SK-N-SH treated with all-trans-retinoic acid at 6 μM for 48 hours (cell line): Measurements from ENCODE around the gene CALB2.

Source experiments
- ATAC-seq: fragments of 200-7000 bp; cut with Tn5 transposase; 3 replicates; pipeline ENCODE4 v1.9.1; 2020; ENCODE audit warnings: mild to moderate bottlenecking, moderate library complexity
- ARNTL ChIP-seq: fragments of 450-650 bp; formaldehyde crosslinking; IDR thresholded peaks from 2 replicates; pipeline ENCODE4 v1.5.0; 2020; ENCODE audit warnings: low read depth, mild to moderate bottlenecking, moderate library complexity, borderline replicate concordance
- BACH2 ChIP-seq: fragments of 250-450 bp; sonication (Bioruptor Pico); IDR thresholded peaks from 2 replicates; pipeline ENCODE4 v1.9.0; 2021; ENCODE audit warnings: mild to moderate bottlenecking, borderline replicate concordance
- CSDC2 ChIP-seq: fragments of 250-450 bp; sonication (Bioruptor Pico); IDR thresholded peaks from 2 replicates; pipeline ENCODE4 v1.5.0; 2020; ENCODE audit warnings: mild to moderate bottlenecking, moderate library complexity
- ESRRG ChIP-seq: fragments of 250-450 bp; sonication (Bioruptor Pico); IDR thresholded peaks from 2 replicates; pipeline ENCODE4 v1.6.1; 2021; ENCODE audit warnings: mild to moderate bottlenecking
- GLIS3 ChIP-seq: fragments of 250-450 bp; sonication (Bioruptor Pico); IDR thresholded peaks from 2 replicates; pipeline ENCODE4 v1.5.0; 2020; ENCODE audit warnings: mild to moderate bottlenecking, moderate library complexity
- ISL1 ChIP-seq: fragments of 250-450 bp; sonication (Bioruptor Pico); IDR thresholded peaks from 2 replicates; pipeline ENCODE4 v2.1.2; 2022; ENCODE audit warnings: mild to moderate bottlenecking, moderate library complexity
- OSR1 ChIP-seq: fragments of 250-450 bp; sonication (Bioruptor Pico); IDR thresholded peaks from 2 replicates; pipeline ENCODE4 v1.8.0; 2022; ENCODE audit warnings: moderate library complexity, mild to moderate bottlenecking, inconsistent platforms
- PPARA ChIP-seq: fragments of 250-450 bp; sonication (Bioruptor Pico); IDR thresholded peaks from 2 replicates; pipeline ENCODE4 v1.5.0; 2020; ENCODE audit warnings: mild to moderate bottlenecking, borderline replicate concordance
- RARB ChIP-seq: fragments of 250-450 bp; sonication (Bioruptor Pico); IDR thresholded peaks from 2 replicates; pipeline ENCODE4 v1.8.0; 2021; ENCODE audit warnings: mild to moderate bottlenecking, moderate library complexity
- TOX ChIP-seq: fragments of 250-450 bp; sonication (Bioruptor Pico); IDR thresholded peaks from 2 replicates; pipeline ENCODE4 v1.8.0; 2021; ENCODE audit warnings: mild to moderate bottlenecking, moderate library complexity, borderline replicate concordance
- ZFP30 ChIP-seq: fragments of 450-650 bp; formaldehyde crosslinking; IDR thresholded peaks from 2 replicates; pipeline ENCODE4 v1.5.0; 2022; ENCODE audit warnings: mild to moderate bottlenecking, moderate library complexity
- ZNF70 ChIP-seq: fragments of 450-650 bp; formaldehyde crosslinking; IDR thresholded peaks from 2 replicates; pipeline ENCODE4 v1.5.0; 2020; ENCODE audit warnings: mild to moderate bottlenecking, moderate library complexity
- TF ChIP-seq, protein P1 (sequence below): fragments of 250-450 bp; sonication (Bioruptor Pico); IDR thresholded peaks from 2 replicates; pipeline ENCODE4 v1.5.0; 2020; ENCODE audit warnings: mild to moderate bottlenecking, moderate library complexity
- TF ChIP-seq, protein P2 (sequence below): fragments of 250-450 bp; sonication (Bioruptor Pico); IDR thresholded peaks from 2 replicates; pipeline ENCODE4 v1.5.1; 2020; ENCODE audit warnings: low read depth, mild to moderate bottlenecking, moderate library complexity
- TF ChIP-seq, protein P3 (sequence below): fragments of 250-450 bp; sonication (Bioruptor Pico); IDR thresholded peaks from 2 replicates; pipeline ENCODE4 v1.8.0; 2021; ENCODE audit warnings: low read depth, mild to moderate bottlenecking, moderate library complexity, borderline replicate concordance
- TF ChIP-seq, protein P4 (sequence below): fragments of 250-450 bp; sonication (Bioruptor Pico); IDR thresholded peaks from 2 replicates; pipeline ENCODE4 v1.8.0; 2020; ENCODE audit warnings: mild to moderate bottlenecking, moderate library complexity, borderline replicate concordance
- TF ChIP-seq, protein P5 (sequence below): fragments of 250-450 bp; sonication (Bioruptor Pico); IDR thresholded peaks from 2 replicates; pipeline ENCODE4 v1.5.1; 2021; ENCODE audit warnings: mild to moderate bottlenecking, moderate library complexity

Gene CALB2

DNA sequence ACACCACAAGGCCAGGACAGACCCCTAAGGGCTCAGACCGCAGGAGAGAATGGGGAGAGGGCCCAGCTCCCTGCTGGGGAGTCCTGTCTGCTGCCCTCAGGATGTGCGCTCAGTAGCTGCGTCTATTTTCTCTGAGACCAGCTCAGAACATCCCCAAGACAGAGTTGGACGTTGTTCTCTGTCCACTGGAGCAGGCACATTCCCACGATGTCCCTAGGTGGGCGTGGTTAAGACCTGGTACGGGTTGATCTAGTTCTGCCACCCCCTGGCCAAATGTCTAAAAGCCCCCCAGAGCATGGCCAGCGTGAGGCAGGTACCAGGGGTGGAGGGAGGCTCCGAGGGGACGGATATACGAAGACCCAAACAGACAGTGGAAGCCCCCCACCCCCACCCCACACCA is 842 bp upstream of the CALB2 start (continued):
- TF ChIP-seq, protein P1, sequence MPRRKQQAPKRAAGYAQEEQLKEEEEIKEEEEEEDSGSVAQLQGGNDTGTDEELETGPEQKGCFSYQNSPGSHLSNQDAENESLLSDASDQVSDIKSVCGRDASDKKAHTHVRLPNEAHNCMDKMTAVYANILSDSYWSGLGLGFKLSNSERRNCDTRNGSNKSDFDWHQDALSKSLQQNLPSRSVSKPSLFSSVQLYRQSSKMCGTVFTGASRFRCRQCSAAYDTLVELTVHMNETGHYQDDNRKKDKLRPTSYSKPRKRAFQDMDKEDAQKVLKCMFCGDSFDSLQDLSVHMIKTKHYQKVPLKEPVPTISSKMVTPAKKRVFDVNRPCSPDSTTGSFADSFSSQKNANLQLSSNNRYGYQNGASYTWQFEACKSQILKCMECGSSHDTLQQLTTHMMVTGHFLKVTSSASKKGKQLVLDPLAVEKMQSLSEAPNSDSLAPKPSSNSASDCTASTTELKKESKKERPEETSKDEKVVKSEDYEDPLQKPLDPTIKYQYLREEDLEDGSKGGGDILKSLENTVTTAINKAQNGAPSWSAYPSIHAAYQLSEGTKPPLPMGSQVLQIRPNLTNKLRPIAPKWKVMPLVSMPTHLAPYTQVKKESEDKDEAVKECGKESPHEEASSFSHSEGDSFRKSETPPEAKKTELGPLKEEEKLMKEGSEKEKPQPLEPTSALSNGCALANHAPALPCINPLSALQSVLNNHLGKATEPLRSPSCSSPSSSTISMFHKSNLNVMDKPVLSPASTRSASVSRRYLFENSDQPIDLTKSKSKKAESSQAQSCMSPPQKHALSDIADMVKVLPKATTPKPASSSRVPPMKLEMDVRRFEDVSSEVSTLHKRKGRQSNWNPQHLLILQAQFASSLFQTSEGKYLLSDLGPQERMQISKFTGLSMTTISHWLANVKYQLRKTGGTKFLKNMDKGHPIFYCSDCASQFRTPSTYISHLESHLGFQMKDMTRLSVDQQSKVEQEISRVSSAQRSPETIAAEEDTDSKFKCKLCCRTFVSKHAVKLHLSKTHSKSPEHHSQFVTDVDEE, result no peak

DNA sequence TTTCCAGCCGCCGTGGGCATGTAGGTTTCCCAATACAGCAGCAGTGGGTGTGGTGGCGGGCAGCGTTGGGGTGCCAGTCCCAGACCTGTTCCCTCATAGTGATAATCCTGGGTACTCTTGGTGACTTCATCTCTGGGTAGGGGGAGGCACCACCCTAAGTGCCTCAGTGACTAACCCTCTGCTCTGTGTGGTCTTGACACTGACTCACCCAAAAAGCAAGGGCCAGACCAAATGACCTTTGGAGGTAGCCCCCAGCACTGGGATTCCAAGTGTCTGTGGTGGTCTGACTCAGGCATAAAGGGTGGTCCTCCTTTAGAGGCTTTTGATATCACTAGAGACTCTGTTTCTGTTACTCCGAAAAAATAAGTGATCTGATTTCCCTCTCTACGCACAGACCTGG is 908 bp downstream of the CALB2 start:
- no peak for ATAC-seq

DNA sequence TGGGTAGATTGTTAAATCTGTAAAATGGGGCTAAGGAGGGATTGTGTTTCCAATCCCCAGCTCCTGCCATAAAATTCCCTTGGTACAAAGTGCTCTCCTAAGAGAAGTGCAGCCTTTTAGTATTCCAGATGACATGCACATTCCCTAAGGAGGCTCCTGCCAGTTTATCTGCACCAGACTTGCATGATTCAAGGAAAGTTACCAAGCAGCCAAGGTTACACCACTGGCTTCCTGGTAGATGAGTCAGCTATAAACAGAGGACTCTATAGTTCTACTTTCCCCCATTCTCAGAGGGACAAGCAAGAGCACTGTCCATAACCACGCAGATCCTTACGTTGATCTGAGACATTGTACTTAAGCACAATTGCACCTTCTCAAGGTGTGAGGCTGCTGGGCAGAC is 1.9 kb downstream of the CALB2 start:
- no peak for TF ChIP-seq ESRRG (CRISPR knock-in tag)
- TF ChIP-seq, protein P2, sequence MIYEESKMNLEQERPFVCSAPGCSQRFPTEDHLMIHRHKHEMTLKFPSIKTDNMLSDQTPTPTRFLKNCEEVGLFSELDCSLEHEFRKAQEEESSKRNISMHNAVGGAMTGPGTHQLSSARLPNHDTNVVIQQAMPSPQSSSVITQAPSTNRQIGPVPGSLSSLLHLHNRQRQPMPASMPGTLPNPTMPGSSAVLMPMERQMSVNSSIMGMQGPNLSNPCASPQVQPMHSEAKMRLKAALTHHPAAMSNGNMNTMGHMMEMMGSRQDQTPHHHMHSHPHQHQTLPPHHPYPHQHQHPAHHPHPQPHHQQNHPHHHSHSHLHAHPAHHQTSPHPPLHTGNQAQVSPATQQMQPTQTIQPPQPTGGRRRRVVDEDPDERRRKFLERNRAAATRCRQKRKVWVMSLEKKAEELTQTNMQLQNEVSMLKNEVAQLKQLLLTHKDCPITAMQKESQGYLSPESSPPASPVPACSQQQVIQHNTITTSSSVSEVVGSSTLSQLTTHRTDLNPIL (CRISPR knock-in tag), result no peak
- TF ChIP-seq PPARA (CRISPR knock-in tag), result no peak
- TF ChIP-seq RARB (CRISPR knock-in tag), result no peak
- TF ChIP-seq ISL1 (CRISPR knock-in tag), result no peak
- no peak for TF ChIP-seq ARNTL (CRISPR knock-in tag)
- no peak for TF ChIP-seq ZNF70 (CRISPR knock-in tag)
- TF ChIP-seq, protein P3, sequence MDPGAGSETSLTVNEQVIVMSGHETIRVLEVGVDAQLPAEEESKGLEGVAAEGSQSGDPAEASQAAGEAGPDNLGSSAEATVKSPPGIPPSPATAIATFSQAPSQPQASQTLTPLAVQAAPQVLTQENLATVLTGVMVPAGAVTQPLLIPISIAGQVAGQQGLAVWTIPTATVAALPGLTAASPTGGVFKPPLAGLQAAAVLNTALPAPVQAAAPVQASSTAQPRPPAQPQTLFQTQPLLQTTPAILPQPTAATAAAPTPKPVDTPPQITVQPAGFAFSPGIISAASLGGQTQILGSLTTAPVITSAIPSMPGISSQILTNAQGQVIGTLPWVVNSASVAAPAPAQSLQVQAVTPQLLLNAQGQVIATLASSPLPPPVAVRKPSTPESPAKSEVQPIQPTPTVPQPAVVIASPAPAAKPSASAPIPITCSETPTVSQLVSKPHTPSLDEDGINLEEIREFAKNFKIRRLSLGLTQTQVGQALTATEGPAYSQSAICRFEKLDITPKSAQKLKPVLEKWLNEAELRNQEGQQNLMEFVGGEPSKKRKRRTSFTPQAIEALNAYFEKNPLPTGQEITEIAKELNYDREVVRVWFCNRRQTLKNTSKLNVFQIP (CRISPR knock-in tag), result no peak
- peak; percentile 70 for ATAC-seq

More for the DNA sequence above, 908 bp downstream of the CALB2 start:
- no peak for TF ChIP-seq ISL1 (CRISPR knock-in tag)
- TF ChIP-seq, protein P4, sequence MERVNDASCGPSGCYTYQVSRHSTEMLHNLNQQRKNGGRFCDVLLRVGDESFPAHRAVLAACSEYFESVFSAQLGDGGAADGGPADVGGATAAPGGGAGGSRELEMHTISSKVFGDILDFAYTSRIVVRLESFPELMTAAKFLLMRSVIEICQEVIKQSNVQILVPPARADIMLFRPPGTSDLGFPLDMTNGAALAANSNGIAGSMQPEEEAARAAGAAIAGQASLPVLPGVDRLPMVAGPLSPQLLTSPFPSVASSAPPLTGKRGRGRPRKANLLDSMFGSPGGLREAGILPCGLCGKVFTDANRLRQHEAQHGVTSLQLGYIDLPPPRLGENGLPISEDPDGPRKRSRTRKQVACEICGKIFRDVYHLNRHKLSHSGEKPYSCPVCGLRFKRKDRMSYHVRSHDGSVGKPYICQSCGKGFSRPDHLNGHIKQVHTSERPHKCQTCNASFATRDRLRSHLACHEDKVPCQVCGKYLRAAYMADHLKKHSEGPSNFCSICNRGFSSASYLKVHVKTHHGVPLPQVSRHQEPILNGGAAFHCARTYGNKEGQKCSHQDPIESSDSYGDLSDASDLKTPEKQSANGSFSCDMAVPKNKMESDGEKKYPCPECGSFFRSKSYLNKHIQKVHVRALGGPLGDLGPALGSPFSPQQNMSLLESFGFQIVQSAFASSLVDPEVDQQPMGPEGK, result no peak
- TF ChIP-seq ZFP30 (CRISPR knock-in tag), result no peak
- TF ChIP-seq BACH2, result no peak
- no peak for TF ChIP-seq ARNTL (CRISPR knock-in tag)
- no peak for TF ChIP-seq PPARA (CRISPR knock-in tag)
- TF ChIP-seq CSDC2, result no peak
- TF ChIP-seq ZNF70 (CRISPR knock-in tag), result no peak
- TF ChIP-seq, protein P3 (CRISPR knock-in tag), result no peak
- TF ChIP-seq OSR1, result no peak
- TF ChIP-seq, protein P5, sequence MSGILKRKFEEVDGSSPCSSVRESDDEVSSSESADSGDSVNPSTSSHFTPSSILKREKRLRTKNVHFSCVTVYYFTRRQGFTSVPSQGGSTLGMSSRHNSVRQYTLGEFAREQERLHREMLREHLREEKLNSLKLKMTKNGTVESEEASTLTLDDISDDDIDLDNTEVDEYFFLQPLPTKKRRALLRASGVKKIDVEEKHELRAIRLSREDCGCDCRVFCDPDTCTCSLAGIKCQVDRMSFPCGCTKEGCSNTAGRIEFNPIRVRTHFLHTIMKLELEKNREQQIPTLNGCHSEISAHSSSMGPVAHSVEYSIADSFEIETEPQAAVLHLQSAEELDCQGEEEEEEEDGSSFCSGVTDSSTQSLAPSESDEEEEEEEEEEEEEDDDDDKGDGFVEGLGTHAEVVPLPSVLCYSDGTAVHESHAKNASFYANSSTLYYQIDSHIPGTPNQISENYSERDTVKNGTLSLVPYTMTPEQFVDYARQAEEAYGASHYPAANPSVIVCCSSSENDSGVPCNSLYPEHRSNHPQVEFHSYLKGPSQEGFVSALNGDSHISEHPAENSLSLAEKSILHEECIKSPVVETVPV (CRISPR knock-in tag), result no peak
- no peak for TF ChIP-seq TOX (CRISPR knock-in tag)
- no peak for TF ChIP-seq ESRRG (CRISPR knock-in tag)
- TF ChIP-seq GLIS3 (CRISPR knock-in tag), result no peak
